ENCODE results near the gene PTOV1.

The PTOV1 gene

GRCh38 chr19:49855277-49855675 lies 4.3 kb downstream of the PTOV1 start:
- Histone ChIP-seq H3K27me3 (ENCODE audit: control insufficient read depth, low read length) (no peaks in the 10 kb centered on the region; the same call in 1 of the 2 replicates), H3K4me1 (ENCODE audit: control insufficient read depth, low read length) (peaks cover 25% of the 10 kb centered on the region), H3K79me2 (ENCODE audit: control insufficient read depth, low read length) (peaks cover 33% of the 10 kb centered on the region), H3K4me2 (ENCODE audit: low read length) (no peak overlapping the region), H3K4me3 (ENCODE audit: low read length) (no peak overlapping the region), H3K27ac (ENCODE audit: low read depth, low read length) (no peak overlapping the region), H3K9me2 (replicated peaks; ENCODE audit: control insufficient read depth, low read length) (no peaks in the 10 kb centered on the region), H3K9me3 (ENCODE audit: control insufficient read depth, insufficient read depth, low read length) (no peaks in the 10 kb centered on the region), H3F3A (ENCODE audit: control insufficient read depth, insufficient read depth) (peaks cover 8% of the 10 kb centered on the region), H4K20me1 (ENCODE audit: control insufficient read depth, insufficient read depth, low read depth, low read length) (peaks cover 13% of the 10 kb centered on the region; the same call in 1 of the 2 replicates), H3K36me3 (ENCODE audit: control insufficient read depth, low read length) (peaks cover 65% of the 10 kb centered on the region)
- TF ChIP-seq, protein P1, sequence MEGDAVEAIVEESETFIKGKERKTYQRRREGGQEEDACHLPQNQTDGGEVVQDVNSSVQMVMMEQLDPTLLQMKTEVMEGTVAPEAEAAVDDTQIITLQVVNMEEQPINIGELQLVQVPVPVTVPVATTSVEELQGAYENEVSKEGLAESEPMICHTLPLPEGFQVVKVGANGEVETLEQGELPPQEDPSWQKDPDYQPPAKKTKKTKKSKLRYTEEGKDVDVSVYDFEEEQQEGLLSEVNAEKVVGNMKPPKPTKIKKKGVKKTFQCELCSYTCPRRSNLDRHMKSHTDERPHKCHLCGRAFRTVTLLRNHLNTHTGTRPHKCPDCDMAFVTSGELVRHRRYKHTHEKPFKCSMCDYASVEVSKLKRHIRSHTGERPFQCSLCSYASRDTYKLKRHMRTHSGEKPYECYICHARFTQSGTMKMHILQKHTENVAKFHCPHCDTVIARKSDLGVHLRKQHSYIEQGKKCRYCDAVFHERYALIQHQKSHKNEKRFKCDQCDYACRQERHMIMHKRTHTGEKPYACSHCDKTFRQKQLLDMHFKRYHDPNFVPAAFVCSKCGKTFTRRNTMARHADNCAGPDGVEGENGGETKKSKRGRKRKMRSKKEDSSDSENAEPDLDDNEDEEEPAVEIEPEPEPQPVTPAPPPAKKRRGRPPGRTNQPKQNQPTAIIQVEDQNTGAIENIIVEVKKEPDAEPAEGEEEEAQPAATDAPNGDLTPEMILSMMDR (IDR thresholded peaks at IDR 0.05; ENCODE audit: low read depth, low read length, poor library complexity, severe bottlenecking) = no peak
- no peak for TF ChIP-seq EZH2phosphoT487 (IDR thresholded peaks at IDR 0.05; ENCODE audit: borderline replicate concordance, low read length)

DNA sequence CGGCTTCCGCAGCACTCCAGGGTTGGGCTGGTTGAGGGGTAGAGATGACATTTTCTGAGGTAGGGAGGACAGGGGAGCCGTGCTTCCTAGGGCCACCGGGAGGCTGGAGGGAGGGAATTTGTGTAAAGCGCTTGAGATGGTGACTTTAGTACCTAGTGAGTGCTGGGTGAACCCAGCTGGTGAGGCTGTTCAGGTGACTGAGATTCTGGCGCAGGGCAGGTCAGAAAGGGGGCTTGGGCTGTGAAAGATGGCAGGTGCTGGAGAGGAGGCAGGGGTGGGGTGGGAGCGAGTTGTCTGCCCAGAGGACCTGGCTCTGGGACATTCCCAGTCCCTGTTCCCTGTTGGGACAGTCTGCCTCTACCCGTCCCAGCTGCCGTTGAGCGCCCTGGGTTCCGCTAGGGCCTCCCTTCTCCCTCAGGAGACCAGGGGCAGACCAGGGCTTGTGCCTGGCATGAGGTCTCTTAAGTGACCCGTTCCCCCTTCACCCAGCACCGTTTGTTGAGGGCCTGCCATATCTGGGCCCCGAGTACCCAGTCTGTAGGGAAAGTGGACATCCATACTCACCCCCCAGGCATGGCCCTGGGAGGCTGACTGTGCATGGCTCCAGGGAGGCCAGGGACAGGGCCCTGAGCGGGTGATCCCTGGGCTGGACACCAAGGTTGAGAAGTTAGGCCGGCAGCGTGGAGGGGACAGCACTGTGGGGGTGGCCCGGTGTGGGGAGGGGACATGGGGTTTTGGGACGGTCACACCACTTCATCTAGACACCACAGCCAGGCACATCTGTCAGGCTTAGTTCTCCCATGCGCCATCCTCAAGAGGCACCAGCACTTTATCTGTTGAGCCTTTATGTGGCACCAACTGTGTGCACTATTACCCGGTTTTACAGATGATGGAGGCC lies 5.0 kb downstream of the PTOV1 start:
- peaks cover 33% of the 10 kb centered on the region for H3K79me2 ChIP-seq (ENCODE audit: control insufficient read depth, low read length)
- H3F3A ChIP-seq (ENCODE audit: control insufficient read depth, insufficient read depth) = peaks cover 8% of the 10 kb centered on the region
- peaks cover 24% of the 10 kb centered on the region for H3K4me1 ChIP-seq (ENCODE audit: control insufficient read depth, low read length)
- no peak overlapping the region for H3K4me3 ChIP-seq (ENCODE audit: low read length)
- no peaks in the 10 kb centered on the region for H3K9me3 ChIP-seq (ENCODE audit: control insufficient read depth, insufficient read depth, low read length)
- H4K20me1 ChIP-seq (ENCODE audit: control insufficient read depth, insufficient read depth, low read depth, low read length) = peaks cover 13% of the 10 kb centered on the region; the same call in 1 of the 2 replicates
- H3K9me2 ChIP-seq (replicated peaks; ENCODE audit: control insufficient read depth, low read length) = no peaks in the 10 kb centered on the region
- peaks cover 71% of the 10 kb centered on the region for H3K36me3 ChIP-seq (ENCODE audit: control insufficient read depth, low read length)
- H3K4me2 ChIP-seq (ENCODE audit: low read length) = no peak overlapping the region
- TF ChIP-seq, protein P1 (IDR thresholded peaks at IDR 0.05; ENCODE audit: low read depth, low read length, poor library complexity, severe bottlenecking) = no peak
- no peak for TF ChIP-seq EZH2phosphoT487 (IDR thresholded peaks at IDR 0.05; ENCODE audit: borderline replicate concordance, low read length)
- no peaks in the 10 kb centered on the region; the same call in 1 of the 2 replicates for H3K27me3 ChIP-seq (ENCODE audit: control insufficient read depth, low read length)
- no peak overlapping the region for H3K27ac ChIP-seq (ENCODE audit: low read depth, low read length)

- TF ChIP-seq, protein P1 (IDR thresholded peaks at IDR 0.05; ENCODE audit: low read depth, low read length, poor library complexity, severe bottlenecking) = no peak
- TF ChIP-seq EZH2phosphoT487 (IDR thresholded peaks at IDR 0.05; ENCODE audit: borderline replicate concordance, low read length) = no peak
- H3K4me1 ChIP-seq (ENCODE audit: control insufficient read depth, low read length) = peaks cover 24% of the 10 kb centered on the region
- no peak overlapping the region for H3K4me2 ChIP-seq (ENCODE audit: low read length)
- H3F3A ChIP-seq (ENCODE audit: control insufficient read depth, insufficient read depth) = peaks cover 8% of the 10 kb centered on the region
- peaks cover 13% of the 10 kb centered on the region; the same call in 1 of the 2 replicates for H4K20me1 ChIP-seq (ENCODE audit: control insufficient read depth, insufficient read depth, low read depth, low read length)
- H3K36me3 ChIP-seq (ENCODE audit: control insufficient read depth, low read length) = peaks cover 78% of the 10 kb centered on the region
- no peaks in the 10 kb centered on the region; the same call in 1 of the 2 replicates for H3K27me3 ChIP-seq (ENCODE audit: control insufficient read depth, low read length)
- H3K79me2 ChIP-seq (ENCODE audit: control insufficient read depth, low read length) = peaks cover 33% of the 10 kb centered on the region
- no peak overlapping the region for H3K27ac ChIP-seq (ENCODE audit: low read depth, low read length)
- no peaks in the 10 kb centered on the region for H3K9me2 ChIP-seq (replicated peaks; ENCODE audit: control insufficient read depth, low read length)
- no peak overlapping the region for H3K4me3 ChIP-seq (ENCODE audit: low read length)
- H3K9me3 ChIP-seq (ENCODE audit: control insufficient read depth, insufficient read depth, low read length) = no peaks in the 10 kb centered on the region
These were observed 5.6 kb downstream of the PTOV1 start for GRCh38 chr19:49856574-49857021.

Measured in DOHH2 (cell line).